Keratinocyte (primary cell): ENCODE data around the gene GLE1. TPM values are rescaled to one million over a fixed set of nuclear protein-coding genes. Genes with fewer than 3 reads are reported as not detected.

Experiments used
- DNase-seq: peaks from one replicate; pipeline ENCODE4 v3.0.0-alpha.2; 2011; ENCODE audit warnings: low read depth, missing footprints, low spot score
- FAIRE-seq: peaks from 2 replicates; lab custom pipeline; 2011; peaks lifted over from hg19 to GRCh38; lab: Jason Lieb, UNC
- H2AFZ ChIP-seq: 2 replicates; pipeline ENCODE4 v1.6.0; 2012; ENCODE audit warnings: low read length, control low read depth, inconsistent platforms; ENCODE audit not compliant: control insufficient read depth
- H3K27ac ChIP-seq: 2 replicates; pipeline ENCODE4 v1.5.1; 2011; ENCODE audit warnings: low read length; ENCODE audit not compliant: control insufficient read depth, insufficient read depth
- H3K27me3 ChIP-seq: 3 replicates; pipeline ENCODE4 v1.6.0; 2011; ENCODE audit warnings: low read length; ENCODE audit not compliant: control insufficient read depth, insufficient read depth; ENCODE audit errors: extremely low read depth
- H3K36me3 ChIP-seq, 2 experiments: 2 replicates in 1 of 2; 3 replicates in 1 of 2; pipeline ENCODE4 v1.5.1; 2011; ENCODE audit warnings: low read length in 2 of 2, mild to moderate bottlenecking in 1 of 2; ENCODE audit not compliant: control insufficient read depth in 2 of 2, insufficient read depth in 2 of 2; ENCODE audit errors: extremely low read depth in 1 of 2
- H3K4me1 ChIP-seq: 3 replicates; pipeline ENCODE4 v1.5.1; 2011; ENCODE audit warnings: low read length; ENCODE audit not compliant: control insufficient read depth, insufficient read depth; ENCODE audit errors: extremely low read depth
- H3K4me2 ChIP-seq: 3 replicates; pipeline ENCODE4 v1.6.0; 2011; ENCODE audit warnings: low read depth, low read length; ENCODE audit not compliant: control insufficient read depth, insufficient read depth; ENCODE audit errors: extremely low read depth
- H3K4me3 ChIP-seq, 3 experiments: fragments of 200-600 bp in 1 of 3; sonication (generic) in 1 of 3; 2 replicates in 2 of 3; 3 replicates in 1 of 3; pipeline ENCODE4 v1.5.1; 2011 to 2016; ENCODE audit warnings: low read length in 3 of 3, mild to moderate bottlenecking in 3 of 3, control low read depth in 2 of 3, inconsistent platforms in 1 of 3, low read depth in 1 of 3, mixed read lengths in 1 of 3, mixed run types in 1 of 3, moderate library complexity in 1 of 3; ENCODE audit not compliant: control insufficient read depth in 2 of 3, insufficient read depth in 2 of 3; ENCODE audit errors: extremely low read depth in 1 of 3
- H3K79me2 ChIP-seq: 2 replicates; pipeline ENCODE4 v1.6.0; 2012; ENCODE audit warnings: low read length; ENCODE audit not compliant: control insufficient read depth, insufficient read depth
- H3K9ac ChIP-seq: 3 replicates; pipeline ENCODE4 v1.6.0; 2011; ENCODE audit warnings: low read length; ENCODE audit not compliant: control insufficient read depth, insufficient read depth; ENCODE audit errors: extremely low read depth
- H3K9me1 ChIP-seq: 3 replicates; pipeline ENCODE4 v1.6.0; 2011; ENCODE audit warnings: low read length; ENCODE audit not compliant: control insufficient read depth, insufficient read depth; ENCODE audit errors: extremely low read depth
- H3K9me3 ChIP-seq: 2 replicates; pipeline ENCODE4 v1.5.1; 2012; ENCODE audit warnings: low read depth, low read length; ENCODE audit not compliant: control insufficient read depth
- H4K20me1 ChIP-seq: 3 replicates; pipeline ENCODE4 v1.6.0; 2011; ENCODE audit warnings: low read length; ENCODE audit not compliant: control insufficient read depth, insufficient read depth; ENCODE audit errors: extremely low read depth
- EZH2 ChIP-seq: IDR thresholded peaks from one replicate; pipeline ENCODE4 v1.6.1; 2012; ENCODE audit warnings: inconsistent platforms, mild to moderate bottlenecking, low read length, moderate library complexity
- dilution Hi-C: fragments of 300-500 bp; cut with MboI; formaldehyde crosslinking; loops from one replicate; pipeline ENCODE4 v1.7.0; 2020; ENCODE audit warnings: low sequenced_read_pairs; ENCODE audit not compliant: extremely low pct_ligation_motif_present
- polyA plus RNA-seq, 5 experiments: library from polyadenylated mRNA; depleted of rRNA in 3 of 5; stranded (reverse) in 3 of 5; stranded (forward) in 1 of 5; unstranded in 1 of 5; fragments of >200 nt; gene quantifications; 1 replicate in 1 of 5; 2 replicates in 3 of 5; 3 replicates in 1 of 5; pipeline versions ENCODE4 v1.2.1 to v1.2.3, GENCODE V29; 2011 to 2012; ENCODE audit warnings: missing spikeins in 2 of 5, low read depth in 1 of 5, low replicate concordance in 1 of 5
- small RNA-seq, 3 experiments: library from RNA; depleted of rRNA; stranded (forward); fragments of <200 nt; gene quantifications; one replicate each; pipeline ENCODE3, GENCODE V24; 2012; ENCODE audit warnings: low read depth in 3 of 3, low replicate concordance in 1 of 3; ENCODE audit not compliant: insufficient read length in 3 of 3
- TF ChIP-seq, protein P1 (sequence below), 3 experiments: IDR thresholded peaks in 1 of 3; conservative IDR thresholded peaks in 1 of 3; optimal IDR thresholded peaks in 1 of 3; 2 replicates in 2 of 3; 3 replicates in 1 of 3; pipeline versions ENCODE3 to v1.5.1; 2011; ENCODE audit warnings: low read length in 3 of 3, mild to moderate bottlenecking in 3 of 3, moderate library complexity in 2 of 3, control low read depth in 1 of 3, inconsistent platforms in 1 of 3; ENCODE audit not compliant: insufficient read depth in 2 of 3; ENCODE audit errors: extremely low read depth in 1 of 3

The GLE1 gene
- polyA plus RNA-seq, 1 donor (not counting 4 experiments of a cell fraction or from before 2014, with no cell fraction given) = 28.3 TPM

DNA sequence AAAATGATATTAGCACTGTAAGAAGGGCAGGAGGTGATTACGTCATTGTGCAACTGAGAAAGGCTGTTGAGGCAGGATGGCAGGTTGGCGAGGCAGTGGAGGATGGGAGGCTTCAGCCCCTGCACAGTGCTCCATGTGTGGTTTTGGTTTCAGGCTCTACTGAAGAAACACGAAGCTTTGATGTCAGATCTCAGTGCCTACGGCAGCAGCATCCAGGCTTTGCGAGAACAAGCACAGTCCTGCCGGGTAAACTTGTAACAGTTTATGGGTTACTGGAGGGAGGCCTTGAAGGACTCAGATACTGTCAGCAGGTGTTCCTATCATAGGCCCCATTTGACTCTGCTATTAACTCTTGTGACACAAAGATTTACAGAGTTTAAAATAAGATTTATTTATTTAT is 82.9 kb downstream of the GLE1 start:
- H3K9me1 ChIP-seq = no peaks in the 10 kb centered on the region
- FAIRE-seq = no peak
- dilution Hi-C loops = no loop called here
- DNase-seq = no peak
- no peak overlapping the region for H2AFZ ChIP-seq
- H3K4me2 ChIP-seq = no peak overlapping the region
- H3K9ac ChIP-seq = no peak overlapping the region
- H4K20me1 ChIP-seq = no peaks in the 10 kb centered on the region
- H3K4me3 ChIP-seq = no peak overlapping the region
- H3K4me1 ChIP-seq = no peaks in the 10 kb centered on the region
- no peak for TF ChIP-seq EZH2
- TF ChIP-seq, protein P1, sequence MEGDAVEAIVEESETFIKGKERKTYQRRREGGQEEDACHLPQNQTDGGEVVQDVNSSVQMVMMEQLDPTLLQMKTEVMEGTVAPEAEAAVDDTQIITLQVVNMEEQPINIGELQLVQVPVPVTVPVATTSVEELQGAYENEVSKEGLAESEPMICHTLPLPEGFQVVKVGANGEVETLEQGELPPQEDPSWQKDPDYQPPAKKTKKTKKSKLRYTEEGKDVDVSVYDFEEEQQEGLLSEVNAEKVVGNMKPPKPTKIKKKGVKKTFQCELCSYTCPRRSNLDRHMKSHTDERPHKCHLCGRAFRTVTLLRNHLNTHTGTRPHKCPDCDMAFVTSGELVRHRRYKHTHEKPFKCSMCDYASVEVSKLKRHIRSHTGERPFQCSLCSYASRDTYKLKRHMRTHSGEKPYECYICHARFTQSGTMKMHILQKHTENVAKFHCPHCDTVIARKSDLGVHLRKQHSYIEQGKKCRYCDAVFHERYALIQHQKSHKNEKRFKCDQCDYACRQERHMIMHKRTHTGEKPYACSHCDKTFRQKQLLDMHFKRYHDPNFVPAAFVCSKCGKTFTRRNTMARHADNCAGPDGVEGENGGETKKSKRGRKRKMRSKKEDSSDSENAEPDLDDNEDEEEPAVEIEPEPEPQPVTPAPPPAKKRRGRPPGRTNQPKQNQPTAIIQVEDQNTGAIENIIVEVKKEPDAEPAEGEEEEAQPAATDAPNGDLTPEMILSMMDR (optimal IDR thresholded peaks at IDR 0.05 in 1 of 3, IDR thresholded peaks at IDR 0.05 in 1 of 3, conservative IDR thresholded peaks at IDR 0.05 in 1 of 3; ENCODE audit: extremely low read depth in 1 of 3, insufficient read depth in 2 of 3, low read length in 3 of 3) = no peak
- H3K27ac ChIP-seq = no peak overlapping the region
- H3K9me3 ChIP-seq = no peaks in the 10 kb centered on the region
- no peaks in the 10 kb centered on the region for H3K79me2 ChIP-seq
- H3K36me3 ChIP-seq = peaks cover 41 to 46% of the 10 kb centered on the region in 2 experiments
- H3K27me3 ChIP-seq = no peaks in the 10 kb centered on the region

GRCh38 chr9:128588581-128589233 is 84.2 kb downstream of the GLE1 start:
- TF ChIP-seq EZH2 = no peak
- TF ChIP-seq, protein P1 (optimal IDR thresholded peaks at IDR 0.05 in 1 of 3, IDR thresholded peaks at IDR 0.05 in 1 of 3, conservative IDR thresholded peaks at IDR 0.05 in 1 of 3; ENCODE audit: extremely low read depth in 1 of 3, insufficient read depth in 2 of 3, low read length in 3 of 3) = no peak
- Histone ChIP-seq H3K9me3 (no peaks in the 10 kb centered on the region), H3K4me2 (no peak overlapping the region), H3K9me1 (no peaks in the 10 kb centered on the region), H3K27me3 (no peaks in the 10 kb centered on the region), H4K20me1 (no peaks in the 10 kb centered on the region), H3K4me3 (no peak overlapping the region), H3K27ac (no peak overlapping the region), H3K9ac (no peak overlapping the region), H3K79me2 (no peaks in the 10 kb centered on the region), H2AFZ (no peak overlapping the region), H3K4me1 (no peaks in the 10 kb centered on the region), H3K36me3 (peaks cover 41 to 44% of the 10 kb centered on the region in 2 experiments)
- FAIRE-seq (no peak), DNase-seq (no peak)
- dilution Hi-C loops = no loop called here

Small RNA genes lying within 50 kb of the gene (small RNA-seq; reads per million reads assigned to genes)
- gene RNU7-171P = 0 reads per million in 3 experiments

Other genes starting within 250 kb of the GLE1 start
- 31.9 to 48.8 TPM (median 41.6 TPM) in 3 replicates for gene GOLGA2, start 228.7 kb upstream of the GLE1 start, polyA plus RNA-seq
- gene SWI5, start 228.4 kb upstream of the GLE1 start, polyA plus RNA-seq = 35.9 to 39.4 TPM (median 38.4 TPM) in 3 replicates
- gene TRUB2, start 182.3 kb upstream of the GLE1 start, polyA plus RNA-seq = 15.5 to 25.8 TPM (median 17.2 TPM) in 3 replicates
- 32.6 to 39.8 TPM (median 33.4 TPM) in 3 replicates for gene COQ4, start 181.9 kb upstream of the GLE1 start, polyA plus RNA-seq
- gene SLC27A4, start 164.2 kb upstream of the GLE1 start, polyA plus RNA-seq = 17.3 to 30.2 TPM (median 21.4 TPM) in 3 replicates
- 29.1 to 32.4 TPM (median 31.1 TPM) in 3 replicates for gene URM1, start 133.3 kb upstream of the GLE1 start, polyA plus RNA-seq
- 15.9 to 39.7 TPM (median 25.9 TPM) in 3 replicates for gene CERCAM, start 83.9 kb upstream of the GLE1 start, polyA plus RNA-seq
- gene ODF2, start 48.7 kb upstream of the GLE1 start, polyA plus RNA-seq = 6.6 to 16.3 TPM (median 14.0 TPM) in 3 replicates
- gene SPTAN1, start 47.9 kb downstream of the GLE1 start, polyA plus RNA-seq = 98.7 to 112 TPM (median 101 TPM) in 3 replicates
- 11.5 to 19.3 TPM (median 14.0 TPM) in 3 replicates for gene DYNC2I2, start 152.1 kb downstream of the GLE1 start, polyA plus RNA-seq
- 126 to 267 TPM (median 198 TPM) in 3 replicates for gene SET, start 184.5 kb downstream of the GLE1 start, polyA plus RNA-seq
- gene PKN3, start 197.8 kb downstream of the GLE1 start, polyA plus RNA-seq = 1.2 to 3.0 TPM (median 1.3 TPM) in 3 replicates
- 24.1 to 46.3 TPM (median 36.3 TPM) in 3 replicates for gene ZDHHC12, start 219.4 kb downstream of the GLE1 start, polyA plus RNA-seq